HepG2 (cell line): Measurements from ENCODE around the gene FKBP9. TPM values are rescaled to one million over a fixed set of nuclear protein-coding genes. Genes with fewer than 3 reads are reported as not detected.

Source experiments
- ATM ChIP-seq: fragments of 450-650 bp; IDR thresholded peaks from 2 replicates; pipeline ENCODE4 v1.7.1; 2017; ENCODE audit warnings: mild to moderate bottlenecking, borderline replicate concordance
- BCL3 ChIP-seq: sonication (generic); formaldehyde crosslinking; IDR thresholded peaks from 2 replicates; pipeline ENCODE4 v1.5.1; 2020; ENCODE audit warnings: mild to moderate bottlenecking, missing genetic modification reagents, moderate library complexity
- CBFB ChIP-seq: sonication (generic); formaldehyde crosslinking; IDR thresholded peaks from 2 replicates; pipeline ENCODE4 v1.4.0; 2020; ENCODE audit warnings: missing genetic modification reagents
- GTF3A ChIP-seq: sonication (generic); formaldehyde crosslinking; conservative IDR thresholded peaks from 2 replicates; pipeline ENCODE4 v1.4.0; 2020; ENCODE audit warnings: mild to moderate bottlenecking, missing genetic modification reagents
- KLF13 ChIP-seq: sonication (generic); formaldehyde crosslinking; IDR thresholded peaks from 2 replicates; pipeline ENCODE4 v1.4.0; 2020; ENCODE audit warnings: mild to moderate bottlenecking, missing genetic modification reagents
- KLF16 ChIP-seq, 2 experiments: sonication (generic) in 1 of 2; formaldehyde crosslinking in 1 of 2; IDR thresholded peaks; 2 replicates each; pipeline versions ENCODE4 v1.6.1 to v1.8.0; 2016 to 2023; ENCODE audit warnings: missing genetic modification reagents in 2 of 2, missing compliant biosample characterization in 1 of 2
- MLX ChIP-seq: IDR thresholded peaks from 2 replicates; pipeline ENCODE4 v1.6.1; 2016
- MXD4 ChIP-seq: IDR thresholded peaks from 2 replicates; pipeline ENCODE4 v1.6.1; 2016; ENCODE audit warnings: mild to moderate bottlenecking, missing biosample characterization, missing genetic modification reagents
- NCOA1 ChIP-seq: sonication (generic); formaldehyde crosslinking; IDR thresholded peaks from 2 replicates; pipeline ENCODE4 v1.9.0; 2021; ENCODE audit warnings: missing genetic modification reagents
- POGK ChIP-seq: sonication (generic); formaldehyde crosslinking; conservative IDR thresholded peaks from 2 replicates; pipeline ENCODE4 v1.8.0; 2022; ENCODE audit warnings: mild to moderate bottlenecking, moderate library complexity, missing genetic modification reagents
- SRSF9 ChIP-seq: fragments of 200-400 bp; formaldehyde crosslinking; IDR thresholded peaks from 2 replicates; pipeline ENCODE4 v1.6.1; 2018; ENCODE audit warnings: borderline replicate concordance, mild to moderate bottlenecking, low read depth, low read length; ENCODE audit not compliant: insufficient read depth, poor library complexity, severe bottlenecking
- SUZ12 ChIP-seq: fragments of 150-350 bp; IDR thresholded peaks from 2 replicates; pipeline ENCODE4 v1.6.1; 2014; ENCODE audit warnings: low read depth, low read length
- ZFAT ChIP-seq: sonication (generic); formaldehyde crosslinking; conservative IDR thresholded peaks from 2 replicates; pipeline ENCODE4 v1.8.1; 2023; ENCODE audit warnings: missing genetic modification reagents, inconsistent platforms
- ZNF275 ChIP-seq: sonication (generic); formaldehyde crosslinking; IDR thresholded peaks from 2 replicates; pipeline ENCODE4 v1.8.0; 2022; ENCODE audit warnings: missing genetic modification reagents, mild to moderate bottlenecking, inconsistent platforms, borderline replicate concordance
- ZNF317 ChIP-seq: sonication (generic); formaldehyde crosslinking; IDR thresholded peaks from 2 replicates; pipeline ENCODE4 v1.5.0; 2020; ENCODE audit warnings: mild to moderate bottlenecking, missing genetic modification reagents
- ZNF367 ChIP-seq: sonication (generic); formaldehyde crosslinking; IDR thresholded peaks from 2 replicates; pipeline ENCODE4 v1.4.0; 2020; ENCODE audit warnings: missing genetic modification reagents, borderline replicate concordance
- ZNF512B ChIP-seq: sonication (generic); formaldehyde crosslinking; IDR thresholded peaks from 2 replicates; pipeline ENCODE4 v1.5.1; 2020; ENCODE audit warnings: missing genetic modification reagents, mild to moderate bottlenecking, borderline replicate concordance
- ZNF556 ChIP-seq: sonication (generic); formaldehyde crosslinking; IDR thresholded peaks from 2 replicates; pipeline ENCODE4 v1.4.0; 2020; ENCODE audit warnings: mild to moderate bottlenecking, missing genetic modification reagents, borderline replicate concordance
- ZNF704 ChIP-seq: sonication (generic); formaldehyde crosslinking; IDR thresholded peaks from 2 replicates; pipeline ENCODE4 v1.8.1; 2023; ENCODE audit warnings: mild to moderate bottlenecking, inconsistent platforms, moderate library complexity, missing genetic modification reagents, borderline replicate concordance
- ZSCAN12 ChIP-seq: sonication (generic); formaldehyde crosslinking; IDR thresholded peaks from 2 replicates; pipeline ENCODE4 v1.9.0; 2021; ENCODE audit warnings: mild to moderate bottlenecking, missing genetic modification reagents
- polyA plus RNA-seq, 8 experiments: library from polyadenylated mRNA; depleted of rRNA in 3 of 8; stranded (reverse) in 7 of 8; unstranded in 1 of 8; fragments of >200 nt; fragmentation: Illumina TruSeq in 4 of 8; extraction: Trizol in 4 of 8; gene quantifications; 2 replicates each; pipeline versions ENCODE4 v1.2.1 to v1.2.3, GENCODE V29; 2011 to 2016; ENCODE audit warnings: low read depth in 4 of 8, missing spikeins in 1 of 8, mixed read lengths in 1 of 8; ENCODE audit not compliant: insufficient read depth in 1 of 8
- total RNA-seq, 5 experiments: library from RNA; depleted of rRNA; stranded (reverse); fragments of >200 nt; fragmentation: Illumina TruSeq; extraction: Trizol; gene quantifications; 2 replicates each; pipeline ENCODE4 v1.2.3, GENCODE V29; 2016; ENCODE audit warnings: low read depth in 1 of 5

Gene FKBP9
- total and polyA plus RNA-seq, 2 of the 13 experiments (the other 11 are each of a cell fraction or from before 2014, with no cell fraction given): 34.0 to 41.5 TPM

- TF ChIP-seq KLF16 (CRISPR knock-in tag; IDR thresholded peaks at IDR 0.05): 0 out of 4 replicates have a peak, but pooled peaks of 1 of the 2 experiments have one; percentile 6
- TF ChIP-seq CBFB (CRISPR knock-in tag): no peak
- TF ChIP-seq SRSF9: no peak
- TF ChIP-seq SUZ12: no peak
- TF ChIP-seq ZSCAN12: peak; percentile 35; the same call in 1 of the 2 replicates
- peak; percentile 70 for TF ChIP-seq KLF13 (CRISPR knock-in tag)
- no peak for TF ChIP-seq MXD4 (CRISPR knock-in tag)
- no peak for TF ChIP-seq ZNF512B (CRISPR knock-in tag)
- peak; percentile 99 for TF ChIP-seq GTF3A (CRISPR knock-in tag)
- TF ChIP-seq ZNF556 (CRISPR knock-in tag): peak; percentile 97
- TF ChIP-seq NCOA1 (CRISPR knock-in tag): no peak
- TF ChIP-seq ZNF704 (CRISPR knock-in tag): no peak
- TF ChIP-seq MLX (CRISPR knock-in tag): no peak
- TF ChIP-seq ZNF367: no peak
- TF ChIP-seq ATM: no peak
- 0 out of 2 replicates have a peak, but pooled peaks have one; percentile 58 for TF ChIP-seq ZNF275 (CRISPR knock-in tag)
- no peak; the same call in 1 of the 2 replicates for TF ChIP-seq POGK (CRISPR knock-in tag)
- peak; percentile 83 for TF ChIP-seq BCL3 (CRISPR knock-in tag)
- TF ChIP-seq ZNF317 (CRISPR knock-in tag): no peak
- no peak for TF ChIP-seq ZFAT (CRISPR knock-in tag)
Observed at GRCh38 chr7:32957326-32958045, at the start of gene FKBP9 (continued).
